BLaER1 treated with 17β-estradiol and CSF1 and Interleukin-3, amounts not matched to agents 10 nM and 100 nM (cell line): ENCODE data around the gene MEIOSIN.
"Not testable (repeated sequence)": the region's sequence is repeated elsewhere in the genome, so short reads cannot be mapped to it uniquely, and the experiment has no call there.

Experiments used
- H3K27ac ChIP-seq, 11 experiments: shearing (Covaris generic); formaldehyde crosslinking; 2 replicates each; pipeline ENCODE4 v1.8.1; 2022
- H3K27me3 ChIP-seq, 11 experiments: shearing (Covaris generic); formaldehyde crosslinking; 2 replicates each; pipeline ENCODE4 v1.8.1; 2022
- H3K36me3 ChIP-seq, 11 experiments: shearing (Covaris generic); formaldehyde crosslinking; 2 replicates each; pipeline ENCODE4 v1.8.1; 2022
- H3K4me1 ChIP-seq, 10 experiments: shearing (Covaris generic); formaldehyde crosslinking; 2 replicates each; pipeline ENCODE4 v1.8.1; 2022
- H3K4me2 ChIP-seq, 11 experiments: shearing (Covaris generic); formaldehyde crosslinking; 2 replicates each; pipeline ENCODE4 v1.8.1; 2022
- H3K4me3 ChIP-seq, 10 experiments: shearing (Covaris generic); formaldehyde crosslinking; 2 replicates each; pipeline ENCODE4 v1.8.1; 2022
- H3K9ac ChIP-seq, 11 experiments: shearing (Covaris generic); formaldehyde crosslinking; 2 replicates each; pipeline ENCODE4 v1.8.1; 2022
- H3K9me3 ChIP-seq, 11 experiments: shearing (Covaris generic); formaldehyde crosslinking; replicated peaks in 1 of 11; 2 replicates each; pipeline ENCODE4 v1.8.1; 2022
- H4K20me1 ChIP-seq, 11 experiments: shearing (Covaris generic); formaldehyde crosslinking; 2 replicates each; pipeline ENCODE4 v1.8.1; 2022
- Cebpa-rat ChIP-seq, 11 experiments: shearing (Covaris generic); IDR thresholded peaks; 2 replicates each; pipeline ENCODE4 v1.8.1; 2022

MEIOSIN gene

GRCh38 chr19:45791744-45792469 lies 58.7 kb downstream of the MEIOSIN start:
- peaks cover 25 to 39% (median 32%) of the 10 kb centered on the region in 11 experiments for H3K36me3 ChIP-seq
- H3K4me3 ChIP-seq = peak overlapping the region; percentile 73 to 86 (median 79)
- peaks cover 32 to 47% (median 38%) of the 10 kb centered on the region in 10 experiments for H3K4me1 ChIP-seq
- H3K27me3 ChIP-seq = peaks cover 24 to 68% (median 37%) of the 10 kb centered on the region in 11 experiments
- peak overlapping the region; percentile 81 to 89 (median 86) for H3K9ac ChIP-seq
- no peaks in the 10 kb centered on the region for H3K9me3 ChIP-seq
- TF ChIP-seq Cebpa-rat (IDR thresholded peaks at IDR 0.05) = no peak
- H3K27ac ChIP-seq = peak overlapping the region; percentile 67 to 91 (median 86); a peak in 21 of 22 replicates
- peaks cover 52 to 77% (median 53%) of the 10 kb centered on the region in 11 experiments for H4K20me1 ChIP-seq
- H3K4me2 ChIP-seq = peak overlapping the region; percentile 93 to 100 (median 97)

- Histone ChIP-seq H3K4me2 (peak within 1 kb of the TSS; percentile 93 to 100 (median 97)), H3K4me3 (peak within 1 kb of the TSS; percentile 73 to 86 (median 79)), H3K4me1 (peaks cover 32 to 47% (median 38%) of the 10 kb centered on the region in 10 experiments), H3K36me3 (peaks cover 20 to 32% (median 25%) of the 10 kb centered on the region in 11 experiments), H3K27me3 (peaks cover 21 to 67% (median 30%) of the 10 kb centered on the region in 11 experiments), H3K9me3 (no peaks in the 10 kb centered on the region), H3K9ac (peak within 1 kb of the TSS; percentile 81 to 89 (median 86)), H3K27ac (peak within 1 kb of the TSS; percentile 67 to 91 (median 86); a peak in 21 of 22 replicates), H4K20me1 (peaks cover 45 to 70% (median 46%) of the 10 kb centered on the region in 11 experiments)
- TF ChIP-seq Cebpa-rat (IDR thresholded peaks at IDR 0.05) = no peak
Observed at GRCh38 chr19:45792470-45793177, 59.4 kb downstream of the MEIOSIN start, which contains the start of gene DMWD. Gene DMWD (minus strand): TSS chr19:45792845. CDS start chr19:45792756, 89 bp downstream.

DNA sequence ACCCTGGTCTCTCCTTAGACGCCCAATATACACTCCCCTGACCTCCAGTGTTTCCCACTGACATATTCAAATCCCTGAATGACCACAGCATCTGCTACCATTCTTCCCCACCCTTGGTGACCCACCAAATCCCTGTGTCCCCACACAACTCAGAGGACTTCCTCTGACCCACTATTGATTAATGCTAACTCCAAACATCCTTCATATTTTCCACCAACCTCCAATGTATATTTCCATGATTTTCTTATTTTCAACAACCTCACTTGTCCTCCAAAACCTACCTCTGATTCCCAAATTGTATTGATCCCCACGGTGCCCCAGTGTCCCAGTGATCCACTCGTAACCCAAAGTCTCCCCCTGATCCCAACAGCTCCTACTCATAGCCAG lies 59.9 kb downstream of the MEIOSIN start:
- TF ChIP-seq Cebpa-rat (IDR thresholded peaks at IDR 0.05) = no peak
- H4K20me1 ChIP-seq = peaks cover 39 to 70% (median 41%) of the 10 kb centered on the region in 11 experiments
- H3K36me3 ChIP-seq = peaks cover 18 to 26% (median 21%) of the 10 kb centered on the region in 11 experiments
- no peaks in the 10 kb centered on the region for H3K9me3 ChIP-seq
- peak overlapping the region in 3 of 11 experiments; percentile 41 to 86 (median 83); a peak in 5 of 22 replicates for H3K27ac ChIP-seq
- peak overlapping the region; percentile 63 to 99 (median 78) for H3K4me2 ChIP-seq
- H3K27me3 ChIP-seq = peaks cover 15 to 67% (median 25%) of the 10 kb centered on the region in 11 experiments
- H3K4me1 ChIP-seq = peaks cover 32 to 47% (median 38%) of the 10 kb centered on the region in 10 experiments
- H3K4me3 ChIP-seq = peak overlapping the region; percentile 73 to 86 (median 79); a peak in 17 of 20 replicates
- peak overlapping the region in 3 of 11 experiments; percentile 82 to 88 (median 88); a peak in 4 of 22 replicates for H3K9ac ChIP-seq

GRCh38 chr19:45793876-45794275 lies 60.6 kb downstream of the MEIOSIN start:
- Histone ChIP-seq H4K20me1 (peaks cover 32 to 63% (median 34%) of the 10 kb centered on the region in 11 experiments), H3K36me3 (peaks cover 11 to 19% (median 14%) of the 10 kb centered on the region in 11 experiments), H3K27me3 (peaks cover 8 to 65% (median 18%) of the 10 kb centered on the region in 11 experiments), H3K4me3 (no peak overlapping the region), H3K27ac (peak overlapping the region in 1 of 11 experiments; percentile 86; a peak in 2 of 22 replicates), H3K9ac (no peak overlapping the region), H3K4me2 (peak overlapping the region; percentile 63 to 99 (median 78); a peak in 21 of 22 replicates), H3K4me1 (peaks cover 34 to 49% (median 40%) of the 10 kb centered on the region in 10 experiments), H3K9me3 (no peaks in the 10 kb centered on the region)
- TF ChIP-seq Cebpa-rat (IDR thresholded peaks at IDR 0.05) = no peak

GRCh38 chr19:45794627-45795026 lies 61.4 kb downstream of the MEIOSIN start:
- Histone ChIP-seq H3K36me3 (peaks cover 4 to 11% (median 7%) of the 10 kb centered on the region in 11 experiments), H3K27me3 (peaks cover under 1 to 65% (median 10%) of the 10 kb centered on the region in 11 experiments), H3K9me3 (no peaks in the 10 kb centered on the region), H3K4me1 (peaks cover 42 to 56% (median 48%) of the 10 kb centered on the region in 10 experiments), H4K20me1 (peaks cover 26 to 62% (median 30%) of the 10 kb centered on the region in 11 experiments), H3K27ac (no peak overlapping the region), H3K9ac (no peak overlapping the region), H3K4me3 (no peak overlapping the region), H3K4me2 (0 out of 22 replicates have a peak overlapping the region, but pooled peaks of 1 of the 11 experiments have one; percentile 1)
- no peak for TF ChIP-seq Cebpa-rat (IDR thresholded peaks at IDR 0.05)

- H3K27ac ChIP-seq = peak overlapping the region in 6 of 11 experiments; percentile 15 to 84 (median 72); a peak in 12 of 22 replicates
- no peaks in the 10 kb centered on the region for H3K9me3 ChIP-seq
- H4K20me1 ChIP-seq = peaks cover 0 to 39% (median 8%) of the 10 kb centered on the region in 11 experiments; a peak in 12 of 22 replicates
- peak in 5 of 11 experiments; percentile 38 to 93 (median 77); a peak in 11 of 22 replicates for TF ChIP-seq Cebpa-rat (IDR thresholded peaks at IDR 0.05)
- H3K4me1 ChIP-seq = peaks cover 25 to 43% (median 38%) of the 10 kb centered on the region in 10 experiments
- H3K4me3 ChIP-seq = no peak overlapping the region
- no peaks in the 10 kb centered on the region for H3K36me3 ChIP-seq
- peak overlapping the region; percentile 53 to 89 (median 78) for H3K4me2 ChIP-seq
- peak overlapping the region in 5 of 11 experiments; percentile 27 to 72 (median 56); a peak in 8 of 22 replicates for H3K9ac ChIP-seq
- peaks cover 0 to 81% (median 13%) of the 10 kb centered on the region in 11 experiments; a peak in 13 of 22 replicates for H3K27me3 ChIP-seq
Observed at GRCh38 chr19:45798995-45799517, 65.8 kb downstream of the MEIOSIN start.

DNA sequence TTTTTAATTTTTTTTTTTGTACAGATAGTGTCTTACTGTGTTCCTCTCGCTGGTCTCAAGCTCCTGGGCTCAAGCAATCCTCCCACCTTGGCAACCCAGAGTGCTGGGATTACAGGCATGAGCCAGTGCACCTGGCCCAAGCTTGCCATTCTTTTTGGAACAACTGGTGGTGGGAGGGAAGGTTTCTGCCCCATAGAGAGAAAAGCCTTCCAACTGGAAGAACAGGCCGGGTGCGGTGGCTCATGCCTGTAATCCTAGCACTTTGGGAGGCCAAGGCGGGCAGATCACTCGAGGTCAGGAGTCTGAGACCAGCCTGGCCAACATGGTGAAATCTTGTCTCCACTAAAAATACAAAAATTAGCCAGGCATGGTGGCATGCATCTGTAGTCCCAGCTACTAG lies 66.3 kb downstream of the MEIOSIN start:
- H3K36me3 ChIP-seq, H3K9me3 ChIP-seq, H3K4me3 ChIP-seq: not testable (repeated sequence)
- Histone ChIP-seq H3K9ac (peak overlapping the region in 5 of 11 experiments; percentile 27 to 72 (median 56); a peak in 9 of 22 replicates), H3K27me3 (peaks cover 0 to 80% (median 11%) of the 10 kb centered on the region in 11 experiments; a peak in 13 of 22 replicates), H3K27ac (peak overlapping the region in 7 of 11 experiments; percentile 15 to 84 (median 71); a peak in 12 of 22 replicates), H3K4me1 (peaks cover 20 to 40% (median 36%) of the 10 kb centered on the region in 10 experiments), H3K4me2 (peak overlapping the region; percentile 53 to 89 (median 78)), H4K20me1 (peaks cover 0 to 38% (median 8%) of the 10 kb centered on the region in 11 experiments; a peak in 11 of 22 replicates)

- Histone ChIP-seq H3K4me1 (peaks cover 20 to 40% (median 36%) of the 10 kb centered on the region in 10 experiments), H3K36me3 (no peaks in the 10 kb centered on the region), H3K27me3 (peaks cover 0 to 79% (median 6%) of the 10 kb centered on the region in 11 experiments; a peak in 13 of 22 replicates), H3K9me3 (no peaks in the 10 kb centered on the region), H4K20me1 (peaks cover 0 to 32% (median 8%) of the 10 kb centered on the region in 11 experiments; a peak in 11 of 22 replicates), H3K9ac (peak overlapping the region in 5 of 11 experiments; percentile 29 to 72 (median 61); a peak in 7 of 22 replicates), H3K27ac (peak overlapping the region in 6 of 11 experiments; percentile 15 to 84 (median 72); a peak in 11 of 22 replicates), H3K4me2 (peak overlapping the region; percentile 53 to 89 (median 78)), H3K4me3 (0 out of 20 replicates have a peak overlapping the region, but pooled peaks of 1 of the 10 experiments have one; percentile 3)
- TF ChIP-seq Cebpa-rat (IDR thresholded peaks at IDR 0.05) = no peak
Observed at GRCh38 chr19:45800070-45800553, 66.9 kb downstream of the MEIOSIN start.
